Measurements from ENCODE around the gene TK2.

DNA sequence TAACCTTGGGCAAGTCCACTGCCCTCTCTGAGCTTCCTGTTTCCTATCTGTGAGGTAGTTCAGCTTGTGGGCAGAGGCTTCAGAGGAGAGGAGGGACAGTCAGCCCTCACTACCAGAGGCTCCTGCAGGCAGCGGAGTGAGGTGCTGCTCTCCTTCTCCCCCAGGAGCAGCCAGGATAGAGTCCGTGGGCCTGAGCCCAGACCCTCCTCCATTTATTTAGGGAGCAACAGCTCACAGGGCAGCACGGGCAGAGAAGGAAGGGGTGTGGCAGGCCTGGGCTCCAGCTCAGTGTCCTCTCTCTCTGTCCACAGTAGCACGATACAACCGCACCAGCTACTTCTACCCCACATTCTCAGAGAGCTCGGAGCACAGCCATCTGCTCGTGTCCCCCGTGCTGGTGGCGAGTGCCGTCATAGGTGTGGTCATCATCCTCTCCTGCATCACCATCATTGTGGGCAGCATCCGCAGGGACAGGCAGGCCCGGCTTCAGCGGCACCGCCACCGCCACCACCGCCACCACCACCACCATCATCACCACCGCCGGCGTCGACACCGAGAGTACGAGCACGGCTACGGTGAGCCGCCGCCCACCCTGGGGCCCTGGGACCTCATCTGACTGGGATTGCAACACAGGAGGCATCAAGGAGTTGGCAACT is 80.5 kb downstream of the TK2 start:
- TF ChIP-seq, protein P1, sequence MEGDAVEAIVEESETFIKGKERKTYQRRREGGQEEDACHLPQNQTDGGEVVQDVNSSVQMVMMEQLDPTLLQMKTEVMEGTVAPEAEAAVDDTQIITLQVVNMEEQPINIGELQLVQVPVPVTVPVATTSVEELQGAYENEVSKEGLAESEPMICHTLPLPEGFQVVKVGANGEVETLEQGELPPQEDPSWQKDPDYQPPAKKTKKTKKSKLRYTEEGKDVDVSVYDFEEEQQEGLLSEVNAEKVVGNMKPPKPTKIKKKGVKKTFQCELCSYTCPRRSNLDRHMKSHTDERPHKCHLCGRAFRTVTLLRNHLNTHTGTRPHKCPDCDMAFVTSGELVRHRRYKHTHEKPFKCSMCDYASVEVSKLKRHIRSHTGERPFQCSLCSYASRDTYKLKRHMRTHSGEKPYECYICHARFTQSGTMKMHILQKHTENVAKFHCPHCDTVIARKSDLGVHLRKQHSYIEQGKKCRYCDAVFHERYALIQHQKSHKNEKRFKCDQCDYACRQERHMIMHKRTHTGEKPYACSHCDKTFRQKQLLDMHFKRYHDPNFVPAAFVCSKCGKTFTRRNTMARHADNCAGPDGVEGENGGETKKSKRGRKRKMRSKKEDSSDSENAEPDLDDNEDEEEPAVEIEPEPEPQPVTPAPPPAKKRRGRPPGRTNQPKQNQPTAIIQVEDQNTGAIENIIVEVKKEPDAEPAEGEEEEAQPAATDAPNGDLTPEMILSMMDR (IDR thresholded peaks at IDR 0.05): no peak
- TF ChIP-seq POLR2A (IDR thresholded peaks at IDR 0.05): no peak
